DMS53 (cell line): ENCODE data around the gene NFKBIA.
A peak's percentile ranks its signal among the peaks of the same experiment; 100 is the strongest.
"Not testable (repeated sequence)": the region's sequence is repeated elsewhere in the genome, so short reads cannot be mapped to it uniquely, and the experiment has no call there.

Source experiments
- DNase-seq: peaks from one replicate; lab custom pipeline; 2025; lab: John Stamatoyannopoulos, UW

The NFKBIA gene

DNA sequence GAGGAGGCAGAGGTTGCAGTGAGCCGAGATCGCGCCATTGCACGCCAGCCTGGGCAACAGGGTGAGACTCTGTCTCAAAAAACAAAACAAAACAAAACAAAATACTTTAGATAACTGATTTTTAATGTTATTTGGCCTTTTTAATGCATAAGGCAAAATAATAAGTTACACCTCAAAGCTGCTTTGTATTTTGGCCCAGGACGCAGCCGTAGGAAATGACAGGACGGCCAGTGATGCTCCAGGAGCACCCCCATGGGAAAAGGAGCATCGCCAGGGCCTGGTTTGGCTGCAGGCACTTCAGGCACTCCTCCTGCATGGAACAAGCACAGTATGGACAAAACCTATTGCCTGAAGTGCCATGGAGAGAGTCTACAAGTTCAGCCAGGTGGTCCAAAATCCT lies 3.5 kb upstream of the NFKBIA start:
- no peak for DNase-seq

- no peak for DNase-seq
These were observed 2.7 kb upstream of the NFKBIA start for GRCh38 chr14:35407306-35407630.

GRCh38 chr14:35406506-35407305 lies 2.2 kb upstream of the NFKBIA start:
- peak; percentile 74 for DNase-seq

- no peak for DNase-seq
These were observed 1.5 kb upstream of the NFKBIA start for GRCh38 chr14:35406090-35406489.

- peak; percentile 54 for DNase-seq
These were observed 901 bp upstream of the NFKBIA start for GRCh38 chr14:35405304-35405996.

DNA sequence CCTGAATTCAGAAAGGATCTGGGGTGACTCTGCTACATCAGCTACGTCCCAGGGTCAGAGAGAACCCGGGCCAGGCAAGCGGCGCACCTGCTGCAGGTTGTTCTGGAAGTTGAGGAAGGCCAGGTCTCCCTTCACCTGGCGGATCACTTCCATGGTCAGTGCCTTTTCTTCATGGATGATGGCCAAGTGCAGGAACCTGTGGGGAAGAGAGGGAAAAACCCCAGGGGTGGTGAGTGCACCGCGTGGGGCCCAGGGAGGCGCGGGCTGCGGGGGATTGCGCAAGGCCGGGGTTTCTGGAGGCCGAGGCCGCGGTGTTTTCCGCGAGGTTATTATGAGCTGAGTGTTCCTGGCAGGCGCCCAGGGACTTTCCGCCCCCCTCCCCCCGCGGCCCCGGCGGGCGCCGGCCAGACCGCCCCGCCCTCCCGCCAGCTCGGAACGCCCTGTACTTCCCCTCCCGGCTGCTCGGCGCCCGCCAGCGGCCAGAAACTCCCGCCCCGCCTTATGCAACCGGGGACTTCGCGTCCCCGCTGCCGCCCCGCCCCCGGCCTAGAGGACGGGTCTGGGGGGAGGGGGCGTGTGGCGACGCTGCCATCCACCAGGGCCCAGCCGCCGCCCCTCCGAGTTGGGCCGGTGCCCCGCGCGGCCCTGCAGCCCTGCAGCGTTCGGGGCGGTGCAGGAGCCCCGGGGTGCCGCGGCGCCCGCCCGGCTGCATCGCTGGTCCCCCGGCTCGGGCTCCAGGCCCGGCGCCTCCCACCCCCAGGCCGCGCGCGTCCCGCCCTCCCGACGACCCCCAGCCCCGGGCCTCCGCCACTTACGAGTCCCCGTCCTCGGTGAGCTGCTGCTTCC lies 723 bp downstream of the NFKBIA start:
- DNase-seq = peak; percentile 93

DNA sequence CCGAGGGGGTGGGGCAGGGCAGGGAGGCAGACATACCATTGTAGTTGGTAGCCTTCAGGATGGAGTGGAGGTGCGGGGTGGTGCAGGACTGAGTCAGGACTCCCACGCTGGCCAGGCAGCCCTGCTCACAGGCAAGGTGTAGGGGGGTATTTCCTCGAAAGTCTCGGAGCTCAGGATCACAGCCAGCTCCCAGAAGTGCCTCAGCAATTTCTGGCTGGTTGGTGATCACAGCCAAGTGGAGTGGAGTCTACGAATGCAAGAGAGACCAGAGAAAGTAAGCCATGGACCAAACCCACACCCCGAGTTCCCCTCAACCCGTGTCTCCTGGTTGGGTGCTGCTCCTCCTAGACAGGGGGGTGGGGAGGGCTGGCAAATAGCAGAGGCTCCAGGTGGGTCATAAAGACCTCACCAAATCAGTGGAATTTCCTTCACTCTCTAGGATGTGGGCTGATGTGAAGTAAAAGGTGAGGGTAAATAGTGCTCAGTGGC lies 1.4 kb downstream of the NFKBIA start:
- DNase-seq = peak; percentile 30

- DNase-seq = peak; percentile 13
These were observed 2.0 kb downstream of the NFKBIA start for GRCh38 chr14:35402323-35403113.

DNA sequence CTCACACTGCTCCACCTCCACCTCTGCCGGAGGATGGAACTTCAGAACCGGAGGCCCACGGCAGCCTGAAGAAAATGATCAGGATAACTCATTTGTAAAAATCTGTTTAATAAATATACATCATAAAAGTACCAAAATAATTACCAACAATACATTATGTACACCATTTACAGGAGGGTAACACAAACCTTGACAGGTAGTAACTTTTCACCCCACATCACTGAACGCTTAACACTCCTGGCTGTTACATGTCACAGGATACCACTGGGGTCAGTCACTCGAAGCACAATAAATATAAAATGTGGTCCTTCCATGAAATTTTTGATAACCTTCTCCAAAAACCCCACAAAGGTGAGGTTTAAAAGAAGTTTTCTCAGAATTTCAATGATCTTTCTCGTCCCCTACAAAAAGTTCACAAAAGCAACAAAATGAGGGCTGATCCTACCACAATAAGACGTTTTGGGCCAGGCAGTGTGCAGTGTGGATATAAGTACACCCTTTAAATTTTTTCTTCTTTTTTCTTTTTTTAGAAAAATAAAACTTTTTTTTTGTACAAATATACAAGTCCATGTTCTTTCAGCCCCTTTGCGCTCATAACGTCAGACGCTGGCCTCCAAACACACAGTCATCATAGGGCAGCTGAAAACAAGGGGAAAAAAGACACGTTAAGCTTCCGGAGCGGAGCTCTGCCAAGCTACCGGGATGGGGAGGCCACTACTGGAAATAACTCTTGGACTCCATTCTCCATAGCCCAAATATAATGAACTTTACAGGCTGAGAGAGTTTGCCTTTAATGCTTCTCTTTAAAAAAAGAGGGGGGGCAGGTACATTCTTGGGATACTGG lies 2.9 kb downstream of the NFKBIA start:
- DNase-seq = no peak

DNA sequence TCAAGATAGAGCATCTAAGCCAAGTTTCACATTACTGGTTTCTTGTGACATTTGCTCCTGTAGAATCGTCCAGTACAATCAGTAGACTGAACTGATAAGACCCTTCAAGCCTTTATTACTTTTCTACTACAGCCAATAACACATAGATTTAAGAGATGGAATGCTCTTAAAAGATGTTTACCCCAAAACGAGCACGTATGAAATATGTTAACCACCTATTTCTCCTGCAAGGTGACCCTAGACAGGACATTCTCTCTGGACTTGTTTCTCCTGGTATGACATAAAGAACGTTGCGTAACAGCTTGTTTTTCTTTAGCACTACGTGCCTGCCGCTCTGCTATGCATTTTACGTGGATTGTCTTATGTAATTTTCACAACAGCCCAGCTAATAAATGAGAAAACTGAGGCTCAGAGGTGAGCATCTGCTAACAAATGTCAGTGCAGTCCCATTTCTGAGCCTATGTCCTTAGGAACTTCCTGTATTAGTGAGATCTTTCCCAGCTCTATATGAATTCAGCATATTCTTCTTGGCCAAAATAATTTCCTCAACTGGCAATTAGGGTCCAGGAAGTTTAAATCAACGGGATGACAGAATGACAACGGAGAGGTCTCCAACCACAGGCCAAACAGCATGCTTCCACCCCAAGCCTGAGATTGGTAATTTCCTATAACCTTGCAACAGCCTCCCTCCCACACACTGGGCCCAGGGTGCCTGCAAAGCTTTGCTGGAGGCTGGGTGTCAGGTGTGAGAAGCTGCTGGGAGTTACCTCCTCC lies 3.7 kb downstream of the NFKBIA start:
- DNase-seq = no peak

DNA sequence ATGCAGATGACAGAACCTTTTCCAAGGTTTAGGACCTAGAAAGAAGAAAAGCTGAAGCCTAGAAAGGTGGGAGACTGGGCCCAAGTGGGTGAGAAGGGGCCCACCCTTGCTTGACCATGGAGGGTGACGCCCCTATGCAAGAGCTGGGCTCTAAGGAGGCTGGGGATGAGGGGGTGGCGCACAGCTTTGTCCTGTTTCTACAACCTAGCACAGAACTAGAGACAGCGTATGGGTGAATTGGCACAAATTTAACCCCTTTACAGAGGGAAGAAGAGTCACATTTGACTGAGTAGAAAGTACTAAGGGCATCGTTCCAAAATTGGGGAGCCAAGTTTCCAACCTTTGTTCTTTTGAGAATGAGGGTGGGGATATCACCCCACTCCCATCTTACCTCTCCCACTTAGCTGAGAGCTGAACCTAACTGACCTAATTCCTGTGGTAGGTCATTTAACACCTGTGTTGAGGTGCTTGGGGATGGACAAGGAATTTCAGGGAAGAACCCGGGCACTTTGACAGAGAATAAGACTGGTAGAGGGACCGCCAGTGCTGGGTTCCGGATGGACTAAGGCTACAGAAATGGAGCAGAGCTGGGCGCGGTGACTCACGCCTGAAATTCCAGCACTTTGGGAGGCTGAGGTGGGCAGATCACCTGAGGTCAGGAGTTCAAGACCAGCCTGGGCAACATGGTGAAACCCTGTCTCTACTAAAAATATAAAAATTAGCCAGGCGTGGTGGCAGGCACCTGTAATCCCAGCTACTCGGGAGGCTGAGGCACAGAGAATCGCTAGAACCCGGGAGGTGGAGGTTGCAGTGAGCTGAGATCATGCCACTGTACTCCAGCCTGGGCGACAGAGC lies 5.2 kb downstream of the NFKBIA start:
- no peak for DNase-seq

GRCh38 chr14:35398071-35398584 lies 6.4 kb downstream of the NFKBIA start:
- DNase-seq = no peak

DNA sequence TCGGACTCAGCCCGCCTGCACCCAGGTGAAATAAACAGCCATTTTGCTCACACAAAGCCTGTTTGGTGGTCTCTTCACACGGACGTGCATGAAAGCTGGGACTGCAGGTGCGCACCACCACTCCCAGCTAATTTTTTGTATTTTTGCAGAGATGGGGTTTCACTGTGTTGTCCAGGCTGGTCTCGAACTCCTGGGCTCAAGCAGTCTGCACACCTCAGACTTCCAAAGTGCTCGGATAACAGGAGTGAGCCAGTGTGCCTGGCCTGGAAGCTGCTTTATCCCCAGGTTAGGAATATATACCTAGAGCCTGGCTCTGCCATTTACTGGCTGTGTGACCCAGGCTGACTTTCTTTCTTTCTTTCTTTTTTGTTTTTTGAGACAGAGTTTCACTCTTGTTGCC lies 7.9 kb downstream of the NFKBIA start:
- not testable (repeated sequence) for DNase-seq

GRCh38 chr14:35395283-35395682 lies 9.3 kb downstream of the NFKBIA start:
- no peak for DNase-seq

DNA sequence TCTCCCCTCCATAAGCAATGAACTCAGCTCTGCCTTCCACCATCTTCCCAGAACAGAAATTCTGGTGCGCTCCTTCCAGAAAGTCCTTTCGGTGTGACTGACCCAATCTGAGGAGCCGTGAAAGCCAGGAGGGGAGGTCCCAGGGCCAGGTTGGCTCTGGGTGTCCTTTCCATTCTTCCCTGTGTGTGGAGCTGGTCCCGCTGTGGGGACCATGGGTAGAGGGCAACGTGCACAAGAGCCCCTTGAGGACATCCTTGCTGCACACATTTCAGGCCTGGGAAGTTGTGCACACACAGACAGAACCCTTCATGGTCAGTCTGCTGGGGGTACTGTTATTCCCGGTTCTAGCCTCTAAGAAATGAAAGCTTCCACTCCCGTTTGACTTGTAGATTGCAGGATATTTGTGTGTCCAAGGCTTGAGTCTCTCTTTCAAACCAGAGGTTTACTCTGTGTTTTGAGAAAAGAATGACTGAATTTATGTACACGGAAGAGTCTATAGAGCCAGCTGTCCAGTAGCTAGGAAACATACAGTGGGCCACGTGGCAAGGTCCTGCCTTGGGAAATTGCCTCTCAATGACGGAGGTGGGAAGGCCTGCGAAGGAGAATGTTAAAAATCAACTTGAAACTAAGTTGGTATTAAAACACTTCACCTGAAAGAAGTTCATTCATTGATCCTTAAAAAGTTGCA lies 10.1 kb downstream of the NFKBIA start:
- no peak for DNase-seq

DNA sequence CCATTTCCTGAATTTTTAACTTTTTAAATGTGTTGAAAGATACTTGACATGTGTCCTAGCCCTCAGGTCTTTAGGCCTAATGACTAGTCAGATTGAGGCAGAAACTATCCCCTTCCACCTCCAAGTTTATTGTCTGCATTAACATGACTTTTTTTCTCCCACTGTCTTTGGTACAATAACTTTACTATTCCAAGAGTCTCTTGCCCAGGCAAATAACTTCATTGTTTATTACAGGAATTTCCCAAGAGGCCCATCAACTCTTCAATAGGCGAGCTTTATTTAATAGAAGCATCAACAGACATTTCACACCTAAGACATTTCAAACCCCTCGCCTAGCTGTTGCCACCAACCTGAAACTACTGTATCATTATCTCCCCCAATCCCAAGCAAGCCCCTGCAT lies 10.7 kb downstream of the NFKBIA start:
- DNase-seq = no peak

DNA sequence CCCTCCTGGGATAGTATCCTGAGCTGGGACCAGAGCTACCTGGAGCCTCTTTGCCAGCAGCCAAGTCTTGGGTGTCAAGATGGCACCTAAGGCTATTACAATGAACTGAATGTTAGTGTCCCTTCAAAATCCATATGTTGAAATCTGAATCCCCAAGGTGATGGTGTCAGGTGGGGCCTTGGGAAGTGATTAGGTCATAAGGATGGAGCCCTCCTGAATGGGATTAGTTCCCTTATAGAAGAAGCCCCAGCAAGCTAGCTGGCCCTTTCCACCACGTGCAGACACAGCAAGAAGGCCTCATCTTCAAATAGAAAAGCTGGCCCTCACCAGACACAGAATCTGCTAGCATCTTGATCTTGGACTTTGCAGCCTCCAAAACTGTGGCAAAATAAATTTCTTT lies 12.4 kb downstream of the NFKBIA start:
- DNase-seq = no peak

GRCh38 chr14:35391388-35391710 lies 13.2 kb downstream of the NFKBIA start:
- DNase-seq = no peak
